SK-N-SH (cell line): ENCODE measurements around the gene AJM1. TPM values are rescaled to one million over a fixed set of nuclear protein-coding genes. Genes with fewer than 3 reads are reported as not detected.

Source experiments
- CTCF ChIA-PET: fragments of 300-600, 350-600 bp; formaldehyde crosslinking; extraction: SDS; loops from one replicate; lab custom pipeline; 2021; lab: Yijun Ruan, JAX
- POLR2A ChIA-PET: fragments of 350-600 bp; sonication (Branson Sonifier 250); formaldehyde crosslinking; extraction: SDS; loops from one replicate; lab custom pipeline; 2020; ENCODE audit warnings: antibody characterized with exemption, inconsistent platforms; lab: Yijun Ruan, JAX
- DNase-seq: peaks from one replicate; pipeline ENCODE4 v3.0.0; 2012
- H2AFZ ChIP-seq: fragments of 200-600 bp; sonication (generic); 2 replicates; pipeline ENCODE4 v1.8.1; 2016; ENCODE audit warnings: antibody characterized with exemption, mild to moderate bottlenecking, low read depth
- H3F3A ChIP-seq: fragments of 200-600 bp; sonication (generic); replicated peaks from 2 replicates; pipeline ENCODE3; 2016; ENCODE audit warnings: antibody characterized with exemption, mild to moderate bottlenecking; ENCODE audit not compliant: insufficient read depth
- H3K27ac ChIP-seq, 2 experiments: fragments of 200-500 bp in 1 of 2; fragments of 200-600 bp in 1 of 2; sonication (Bioruptor generic) in 1 of 2; sonication (generic), shearing (Covaris generic) in 1 of 2; 2 replicates each; pipeline versions ENCODE4 v1.5.1 to v1.6.1; 2014 to 2016; ENCODE audit warnings: low read depth in 2 of 2, inconsistent platforms in 1 of 2, low read length in 1 of 2, mild to moderate bottlenecking in 1 of 2, mixed read lengths in 1 of 2
- H3K27me3 ChIP-seq: fragments of 200-600 bp; sonication (generic), shearing (Covaris generic); 2 replicates; pipeline ENCODE4 v1.6.1; 2016; ENCODE audit warnings: mixed run types; ENCODE audit not compliant: insufficient read depth
- H3K36me3 ChIP-seq, 2 experiments: fragments of 200-500 bp in 1 of 2; fragments of 200-600 bp in 1 of 2; sonication (Bioruptor generic) in 1 of 2; sonication (generic) in 1 of 2; replicated peaks in 1 of 2; 2 replicates each; pipeline versions ENCODE3 to v1.5.1; 2014 to 2016; ENCODE audit warnings: low read length in 1 of 2, mild to moderate bottlenecking in 1 of 2; ENCODE audit not compliant: insufficient read depth in 2 of 2, control insufficient read depth in 1 of 2
- H3K4me1 ChIP-seq, 2 experiments: fragments of 200-500 bp in 1 of 2; fragments of 200-600 bp in 1 of 2; sonication (Bioruptor generic) in 1 of 2; sonication (generic), shearing (Covaris generic) in 1 of 2; 2 replicates each; pipeline versions ENCODE4 v1.5.1 to v1.6.1; 2014 to 2016; ENCODE audit warnings: low read depth in 1 of 2, low read length in 1 of 2, mixed run types in 1 of 2; ENCODE audit not compliant: insufficient read depth in 2 of 2, control insufficient read depth in 1 of 2
- H3K4me2 ChIP-seq: fragments of 200-600 bp; sonication (generic), shearing (Covaris generic); 2 replicates; pipeline ENCODE4 v1.6.1; 2017; ENCODE audit warnings: mixed run types
- H3K4me3 ChIP-seq, 2 experiments: fragments of 200-500 bp in 1 of 2; fragments of 200-600 bp in 1 of 2; sonication (Bioruptor generic) in 1 of 2; sonication (generic), shearing (Covaris generic) in 1 of 2; 2 replicates each; pipeline versions ENCODE4 v1.5.1 to v1.8.1; 2014 to 2016; ENCODE audit warnings: low read depth in 2 of 2, inconsistent platforms in 1 of 2, low read length in 1 of 2, mild to moderate bottlenecking in 1 of 2, mixed read lengths in 1 of 2, moderate library complexity in 1 of 2
- H3K79me2 ChIP-seq: fragments of 200-600 bp; sonication (generic); 2 replicates; pipeline ENCODE4 v1.8.1; 2017; ENCODE audit warnings: mild to moderate bottlenecking; ENCODE audit not compliant: insufficient read depth
- H3K9ac ChIP-seq: fragments of 200-600 bp; sonication (generic); 2 replicates; pipeline ENCODE4 v1.6.1; 2017; ENCODE audit warnings: mixed run types
- H3K9me2 ChIP-seq: fragments of 200-600 bp; sonication (generic); 2 replicates; pipeline ENCODE4 v1.6.1; 2017; ENCODE audit warnings: mixed run types
- H3K9me3 ChIP-seq: fragments of 200-600 bp; sonication (generic); 2 replicates; pipeline ENCODE4 v1.6.1; 2017; ENCODE audit warnings: mixed run types, mild to moderate bottlenecking, moderate library complexity
- H4K20me1 ChIP-seq: fragments of 200-600 bp; sonication (generic); 2 replicates; pipeline ENCODE4 v1.6.1; 2017; ENCODE audit warnings: mild to moderate bottlenecking, mixed run types; ENCODE audit not compliant: insufficient read depth
- CTCF ChIP-seq: fragments of 200-600 bp; sonication (generic); IDR thresholded peaks from 2 replicates; pipeline ENCODE4 v1.6.1; 2017; ENCODE audit warnings: antibody characterized with exemption, mild to moderate bottlenecking, moderate library complexity
- GATA2 ChIP-seq: sonication (generic); formaldehyde crosslinking; IDR thresholded peaks from 2 replicates; pipeline ENCODE4 v1.5.0; 2020; ENCODE audit warnings: mild to moderate bottlenecking, missing genetic modification reagents
- MAX ChIP-seq: IDR thresholded peaks from 2 replicates; pipeline ENCODE4 v1.4.0; 2012; ENCODE audit warnings: low read depth
- SIN3A ChIP-seq: IDR thresholded peaks from 2 replicates; pipeline ENCODE4 v1.6.1; 2012; ENCODE audit warnings: low read depth, mild to moderate bottlenecking, low read length, moderate library complexity, borderline replicate concordance
- TAF1 ChIP-seq: IDR thresholded peaks from 2 replicates; pipeline ENCODE4 v1.6.1; 2012; ENCODE audit warnings: low read depth, mild to moderate bottlenecking, low read length, moderate library complexity, borderline replicate concordance
- WGBS: methylation state at CpG from one replicate; pipeline ENCODE4 v1.1.6; 2017; ENCODE audit warnings: low lambda C conversion rate; 5-methylcytosine and 5-hydroxymethylcytosine counted together
- polyA plus RNA-seq, 3 experiments: library from polyadenylated mRNA; depleted of rRNA; stranded (reverse); fragments of >200 nt; gene quantifications; 2 replicates each; pipeline ENCODE4 v1.2.3, GENCODE V29; 2012

The AJM1 gene
- polyA plus RNA-seq, 1 of the 3 experiments (the other 2 are of a cell fraction), result 2.4 TPM

- TF ChIP-seq MAX (peak; percentile 87; the same call in 1 of the 2 replicates), TAF1 (peak; percentile 41; the same call in 1 of the 2 replicates), SIN3A (peak; percentile 62; the same call in 1 of the 2 replicates)
- TF ChIP-seq, all 33 proteins: peak for 11
Observed at GRCh38 chr9:136849038-136849959, 7.0 kb downstream of the AJM1 start, which contains the start of gene PHPT1 (continued).

DNA sequence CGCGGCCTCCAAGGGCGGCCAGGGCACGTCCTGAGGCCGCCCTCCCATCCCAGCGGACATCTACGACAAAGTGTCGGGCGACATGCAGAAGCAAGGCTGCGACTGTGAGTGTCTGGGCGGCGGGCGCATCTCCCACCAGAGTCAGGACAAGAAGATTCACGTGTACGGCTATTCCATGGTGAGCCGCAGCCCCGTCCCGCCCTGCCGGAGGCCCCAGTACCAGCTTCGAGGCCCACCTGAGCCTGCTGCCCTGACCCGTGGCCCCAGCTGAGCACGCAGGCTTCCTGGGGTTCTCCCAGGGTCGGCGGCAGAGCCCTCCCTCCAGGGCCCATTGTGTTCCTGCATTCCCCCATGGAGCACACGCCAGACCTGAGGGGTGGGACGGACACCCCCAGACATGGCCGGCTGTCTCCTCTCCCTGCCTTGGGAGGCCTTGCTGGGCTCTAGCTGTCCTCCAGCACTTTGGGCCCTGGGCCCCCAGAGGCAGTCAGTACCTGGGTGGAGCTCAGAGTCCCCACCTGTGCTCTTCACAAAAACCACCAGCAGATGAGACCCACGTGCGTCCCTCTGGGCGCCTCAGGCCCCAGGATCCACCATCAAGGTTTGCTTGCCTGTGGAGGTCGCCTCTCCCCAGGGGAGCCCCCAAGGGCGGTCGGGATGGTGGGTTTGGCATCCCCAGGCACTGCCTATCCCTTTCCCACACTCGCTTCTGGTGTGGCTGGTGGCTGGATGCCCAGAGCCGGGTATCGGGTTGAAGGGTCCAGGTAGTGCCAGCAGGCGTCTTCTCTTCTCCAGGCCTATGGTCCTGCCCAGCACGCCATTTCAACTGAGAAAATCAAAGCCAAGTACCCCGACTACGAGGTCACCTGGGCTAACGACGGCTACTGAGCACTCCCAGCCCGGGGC lies 7.9 kb downstream of the AJM1 start:
- H4K20me1 ChIP-seq, result no peaks in the 10 kb centered on the region; the same call in 1 of the 2 replicates
- TF ChIP-seq GATA2 (CRISPR knock-in tag) (no peak), CTCF (no peak)
- H3K9me2 ChIP-seq, result no peaks in the 10 kb centered on the region
- H3K4me2 ChIP-seq, result peak overlapping the region; percentile 96
- no peaks in the 10 kb centered on the region for H3K27me3 ChIP-seq
- peak overlapping the region; percentile 89 to 97 for H3K4me3 ChIP-seq
- ChIA-PET POLR2A (interaction anchor here (1.2 kb wide), 1 partner anchor 16 kb away, joined by 3 read pairs; the partner anchor contains the start of gene EDF1), CTCF (interaction anchor here (1.5 kb wide), 1 partner anchor 10 kb away, joined by 7 read pairs; no protein-coding TSS in a partner anchor)
- H3K9me3 ChIP-seq, result no peaks in the 10 kb centered on the region
- peaks cover 23% of the 10 kb centered on the region; the same call in 1 of the 2 replicates for H3K79me2 ChIP-seq
- 47% methylated on average over 32 of the region's 43 CpGs for WGBS
- H3K27ac ChIP-seq, result peak overlapping the region; percentile 72 to 84; a peak in 3 of 4 replicates
- H2AFZ ChIP-seq, result no peak overlapping the region
- peaks cover 0 to 13% of the 10 kb centered on the region in 2 experiments for H3K36me3 ChIP-seq
- H3K4me1 ChIP-seq, result peaks cover 4 to 13% of the 10 kb centered on the region in 2 experiments; a peak in 2 of 4 replicates
- H3K9ac ChIP-seq, result peak overlapping the region; percentile 84
- H3F3A ChIP-seq, result no peaks in the 10 kb centered on the region
- no peak for DNase-seq
